B cell (primary cell): ENCODE data around the gene HOXC13. TPM values are rescaled to one million over a fixed set of nuclear protein-coding genes. Genes with fewer than 3 reads are reported as not detected.

Source experiments
- ATAC-seq: fragments of 200-7000 bp; cut with Tn5 transposase; one replicate; pipeline ENCODE4 v1.10.0; 2021; ENCODE audit warnings: low read depth, mild to moderate bottlenecking, moderate number of reproducible peaks, moderate library complexity
- CTCF ChIA-PET: fragments of 350-600 bp; sonication (Branson Sonifier 250); formaldehyde crosslinking; loops from one replicate; lab custom pipeline; 2021; ENCODE audit warnings: antibody characterized with exemption, inconsistent platforms; lab: Charles Lee
- POLR2A ChIA-PET: fragments of 350-600 bp; sonication (Branson Sonifier 250); formaldehyde crosslinking; loops from one replicate; lab custom pipeline; 2021; ENCODE audit warnings: antibody characterized with exemption; lab: Charles Lee
- DNase-seq: peaks from one replicate; pipeline ENCODE4 v3.0.0; 2013
- H2AFZ ChIP-seq: 2 replicates; pipeline ENCODE4 v1.6.1; 2012; ENCODE audit warnings: mild to moderate bottlenecking, low read depth, low read length; ENCODE audit not compliant: insufficient read depth, poor library complexity, severe bottlenecking
- H3K27ac ChIP-seq, 2 donors: 1 replicate in 1 of 2; 2 replicates in 1 of 2; pipeline ENCODE4 v1.5.1; 2012 to 2013; ENCODE audit warnings: low read length in 2 of 2, mild to moderate bottlenecking in 2 of 2, moderate library complexity in 1 of 2
- H3K27me3 ChIP-seq, 4 experiments: fragments of 200-600 bp in 1 of 4; sonication (generic) in 1 of 4; replicated peaks in 1 of 4; 1 replicate in 2 of 4; 2 replicates in 2 of 4; pipeline versions ENCODE4 v1.6.1 to v1.7.0; 2013 to 2016; ENCODE audit warnings: low read length in 3 of 4, mild to moderate bottlenecking in 2 of 4, mixed read lengths in 1 of 4, moderate library complexity in 1 of 4; ENCODE audit not compliant: insufficient read depth in 4 of 4, control insufficient read depth in 3 of 4; ENCODE audit errors: control extremely low read depth in 1 of 4
- H3K36me3 ChIP-seq, 2 experiments: replicated peaks in 1 of 2; 1 replicate in 1 of 2; 2 replicates in 1 of 2; pipeline versions ENCODE4 v1.6.1 to v1.7.1; 2013; ENCODE audit warnings: low read length in 1 of 2; ENCODE audit not compliant: insufficient read depth in 2 of 2, control insufficient read depth in 1 of 2; ENCODE audit errors: control extremely low read depth in 1 of 2, extremely low read depth in 1 of 2
- H3K4me1 ChIP-seq, 2 donors: fragments of 200-600 bp in 1 of 2; sonication (generic) in 1 of 2; 1 replicate in 1 of 2; 2 replicates in 1 of 2; pipeline versions ENCODE4 v1.5.1 to v1.6.1; 2013 to 2017; ENCODE audit warnings: low read length in 2 of 2; ENCODE audit not compliant: control insufficient read depth in 2 of 2, insufficient read depth in 2 of 2
- H3K4me2 ChIP-seq: replicated peaks from 2 replicates; pipeline ENCODE3; 2012; ENCODE audit warnings: mild to moderate bottlenecking, low read depth, low read length; ENCODE audit not compliant: poor library complexity, severe bottlenecking
- H3K4me3 ChIP-seq, 5 experiments: fragments of 200-600 bp in 1 of 5; sonication (generic) in 1 of 5; 1 replicate in 3 of 5; 2 replicates in 2 of 5; pipeline versions ENCODE4 v1.5.1 to v1.7.0; 2011 to 2016; ENCODE audit warnings: low read length in 4 of 5, mild to moderate bottlenecking in 4 of 5, low read depth in 2 of 5, control low read depth in 1 of 5, moderate library complexity in 1 of 5; ENCODE audit not compliant: insufficient read depth in 1 of 5; ENCODE audit errors: control extremely low read depth in 1 of 5, extremely low read depth in 1 of 5
- H3K79me2 ChIP-seq: fragments of 200-600 bp; sonication (generic); one replicate; pipeline ENCODE4 v1.6.0; 2016; ENCODE audit warnings: low read length; ENCODE audit not compliant: control insufficient read depth, insufficient read depth
- H3K9ac ChIP-seq: fragments of 200-600 bp; sonication (generic); 2 replicates; pipeline ENCODE4 v1.6.1; 2017; ENCODE audit warnings: mild to moderate bottlenecking, low read length, moderate library complexity
- H3K9me3 ChIP-seq, 3 donors: one replicate each; pipeline versions ENCODE4 v1.6.1 to v1.7.1; 2013; ENCODE audit warnings: low read length in 2 of 3; ENCODE audit not compliant: control insufficient read depth in 2 of 3, insufficient read depth in 1 of 3; ENCODE audit errors: control extremely low read depth in 1 of 3
- H4K20me1 ChIP-seq: 2 replicates; pipeline ENCODE4 v1.6.0; 2012; ENCODE audit warnings: mild to moderate bottlenecking, low read length; ENCODE audit not compliant: insufficient read depth, control insufficient read depth, poor library complexity, severe bottlenecking
- H3K27ac Mint-ChIP-seq: one replicate; pipeline ENCODE4 v1.8.0; 2021; ENCODE audit warnings: mixed read lengths
- H3K27me3 Mint-ChIP-seq: one replicate; pipeline ENCODE4 v1.8.0; 2021; ENCODE audit warnings: mixed read lengths
- H3K4me1 Mint-ChIP-seq: one replicate; pipeline ENCODE4 v1.8.0; 2021; ENCODE audit warnings: mixed read lengths
- H3K4me3 Mint-ChIP-seq: one replicate; pipeline ENCODE4 v1.8.0; 2021; ENCODE audit warnings: mixed read lengths
- H3K9me3 Mint-ChIP-seq: one replicate; pipeline ENCODE4 v1.8.0; 2022; ENCODE audit warnings: mixed read lengths; ENCODE audit not compliant: insufficient read depth
- EZH2 ChIP-seq: IDR thresholded peaks from 2 replicates; pipeline ENCODE4 v1.6.1; 2012; ENCODE audit warnings: borderline replicate concordance, low read depth, mild to moderate bottlenecking, moderate library complexity, low read length; ENCODE audit not compliant: insufficient read depth, poor library complexity, severe bottlenecking
- WGBS: methylation state at CpG from one replicate; pipeline ENCODE4 v1.1.5; 2013; ENCODE audit warnings: missing lambda C conversion rate; ENCODE audit not compliant: insufficient coverage; 5-methylcytosine and 5-hydroxymethylcytosine counted together
- intact Hi-C: fragments of 100-400 bp; cut with micrococcal nuclease; formaldehyde crosslinking; loops from one replicate; pipeline ENCODE4 v1.10.0; 2022
- polyA plus RNA-seq: library from polyadenylated mRNA; depleted of rRNA; stranded (reverse); fragments of >200 nt; gene quantifications from 2 replicates; pipeline ENCODE4 v1.2.3, GENCODE V29; 2012
- total RNA-seq, 2 donors: library from RNA; stranded (reverse); fragments of 120-200 nt in 1 of 2; gene quantifications; 1 replicate in 1 of 2; 2 replicates in 1 of 2; pipeline versions ENCODE4 v1.2.3 to v1.2.4, GENCODE V29; 2013 to 2022
- TF ChIP-seq, protein P1 (sequence below): fragments of 200-600 bp; IDR thresholded peaks from one replicate; pipeline ENCODE4 v1.8.0; 2022; ENCODE audit warnings: antibody characterized with exemption, mild to moderate bottlenecking

The HOXC13 gene
- total and polyA plus RNA-seq, 2 donors (not counting 1 experiment from before 2014, with no cell fraction given): not detected

- H3K4me1 Mint-ChIP-seq: peaks cover 21% of the 10 kb centered on the region
- ATAC-seq (no peak), DNase-seq (peak; percentile 58)
- H3K4me2 ChIP-seq: peak overlapping the region; percentile 79
- H3K4me3 Mint-ChIP-seq: peak overlapping the region; percentile 67
- no peak overlapping the region for H3K4me3 ChIP-seq
- no peak overlapping the region for H3K27ac ChIP-seq
- H3K79me2 ChIP-seq: no peaks in the 10 kb centered on the region
- peaks cover 25 to 45% of the 10 kb centered on the region in 2 donors for H3K4me1 ChIP-seq
- H3K9me3 Mint-ChIP-seq: peaks cover 2% of the 10 kb centered on the region
- peak; percentile 92 for TF ChIP-seq EZH2
- TF ChIP-seq, protein P1, sequence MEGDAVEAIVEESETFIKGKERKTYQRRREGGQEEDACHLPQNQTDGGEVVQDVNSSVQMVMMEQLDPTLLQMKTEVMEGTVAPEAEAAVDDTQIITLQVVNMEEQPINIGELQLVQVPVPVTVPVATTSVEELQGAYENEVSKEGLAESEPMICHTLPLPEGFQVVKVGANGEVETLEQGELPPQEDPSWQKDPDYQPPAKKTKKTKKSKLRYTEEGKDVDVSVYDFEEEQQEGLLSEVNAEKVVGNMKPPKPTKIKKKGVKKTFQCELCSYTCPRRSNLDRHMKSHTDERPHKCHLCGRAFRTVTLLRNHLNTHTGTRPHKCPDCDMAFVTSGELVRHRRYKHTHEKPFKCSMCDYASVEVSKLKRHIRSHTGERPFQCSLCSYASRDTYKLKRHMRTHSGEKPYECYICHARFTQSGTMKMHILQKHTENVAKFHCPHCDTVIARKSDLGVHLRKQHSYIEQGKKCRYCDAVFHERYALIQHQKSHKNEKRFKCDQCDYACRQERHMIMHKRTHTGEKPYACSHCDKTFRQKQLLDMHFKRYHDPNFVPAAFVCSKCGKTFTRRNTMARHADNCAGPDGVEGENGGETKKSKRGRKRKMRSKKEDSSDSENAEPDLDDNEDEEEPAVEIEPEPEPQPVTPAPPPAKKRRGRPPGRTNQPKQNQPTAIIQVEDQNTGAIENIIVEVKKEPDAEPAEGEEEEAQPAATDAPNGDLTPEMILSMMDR: no peak
- H3K27me3 Mint-ChIP-seq: peaks cover 86% of the 10 kb centered on the region
- H3K9ac ChIP-seq: peak overlapping the region; percentile 51
- H3K9me3 ChIP-seq: peaks cover 0 to 74% (median 13%) of the 10 kb centered on the region in 3 donors
- CTCF ChIA-PET: interaction anchor here (1.0 kb wide), 1 partner anchor 228 kb away, joined by 3 read pairs; no protein-coding TSS in a partner anchor
- POLR2A ChIA-PET: no interaction called here
- H3K27ac Mint-ChIP-seq: peak overlapping the region; percentile 76
- intact Hi-C loops: loop anchor here (2.0 kb wide), 1 partner anchor 21 kb away; no protein-coding TSS in a partner anchor
- no peak overlapping the region for H2AFZ ChIP-seq
- peaks cover 0 to 98% (median 85%) of the 10 kb centered on the region in 4 experiments for H3K27me3 ChIP-seq
- no peaks in the 10 kb centered on the region for H4K20me1 ChIP-seq
- no peaks in the 10 kb centered on the region for H3K36me3 ChIP-seq
- 12% methylated on average over 56 of the region's 71 CpGs for WGBS
Measured at GRCh38 chr12:53973236-53974042, 34.8 kb downstream of the HOXC13 start.
